ENCODE results near the gene C1QA.

DNA sequence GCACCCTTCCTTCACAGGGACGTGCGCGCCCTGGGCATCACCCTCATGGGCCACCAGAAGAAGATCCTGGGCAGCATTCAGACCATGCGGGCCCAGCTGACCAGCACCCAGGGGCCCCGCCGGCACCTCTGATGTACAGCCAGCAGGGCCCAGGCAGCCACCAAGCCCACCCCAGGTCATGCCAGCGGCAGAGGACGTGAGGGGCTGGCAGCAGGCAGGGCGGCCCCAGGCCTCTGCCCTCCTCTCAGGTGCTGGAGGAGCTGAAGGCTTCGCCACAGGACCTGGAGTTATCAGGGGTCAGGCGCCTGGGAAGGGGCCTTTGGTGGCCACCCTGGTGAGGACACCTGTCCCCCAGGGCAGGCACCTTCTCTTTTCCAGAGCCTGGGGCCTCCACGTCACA is 34.8 kb upstream of the C1QA start:
- TF ChIP-seq YY1 (IDR thresholded peaks at IDR 0.05; ENCODE audit: insufficient read depth, insufficient read length) (no peak), SUZ12 (IDR thresholded peaks at IDR 0.05; ENCODE audit: extremely low read depth, insufficient read depth, insufficient read length) (no peak)

Data from NT2/D1 (cell line).